Suprapubic skin (tissue), 4 donors: ENCODE results near the gene LOX.

Experiments used
- CTCF ChIP-seq, 2 donors: fragments of 200-600 bp in 1 of 2; fragments of 450-650 bp in 1 of 2; sonication (generic) in 1 of 2; IDR thresholded peaks; one replicate each; pipeline ENCODE4 v1.5.1; 2016 to 2019; ENCODE audit warnings: antibody characterized with exemption in 2 of 2, mild to moderate bottlenecking in 1 of 2, moderate library complexity in 1 of 2
- EP300 ChIP-seq: sonication (generic); formaldehyde crosslinking; IDR thresholded peaks from one replicate; pipeline ENCODE4 v1.6.1; 2017; ENCODE audit warnings: antibody characterized with exemption
- POLR2A ChIP-seq, 2 donors: fragments of 450-650 bp; IDR thresholded peaks; one replicate each; pipeline ENCODE4 v1.6.1; 2017; ENCODE audit warnings: antibody characterized with exemption in 2 of 2, mild to moderate bottlenecking in 2 of 2, moderate library complexity in 2 of 2
- POLR2AphosphoS5 ChIP-seq, 3 donors: sonication (generic); formaldehyde crosslinking; IDR thresholded peaks; one replicate each; pipeline ENCODE4 v1.6.1; 2017; ENCODE audit warnings: antibody characterized with exemption in 3 of 3

GRCh38 chr5:122119205-122119604 is 41.1 kb upstream of the LOX start:
- TF ChIP-seq CTCF (IDR thresholded peaks at IDR 0.05), result no peak
- no peak for TF ChIP-seq POLR2A (IDR thresholded peaks at IDR 0.05)
- no peak for TF ChIP-seq POLR2AphosphoS5 (IDR thresholded peaks at IDR 0.05)
- TF ChIP-seq EP300, result no peak
